Body of pancreas (tissue), 4 donors: ENCODE data around the gene RASD1. TPM values are rescaled to one million over a fixed set of nuclear protein-coding genes. Genes with fewer than 3 reads are reported as not detected.

Source experiments
- ATAC-seq: fragments of 150-250 bp; one replicate; pipeline ENCODE4 v1.9.1; 2016
- DNase-seq, 4 donors: peaks; one replicate each; pipeline ENCODE4 v3.0.0-alpha.2; 2019
- H3K27ac ChIP-seq, 4 donors: fragments of 200-600 bp; sonication (generic); 1 replicate in 3 of 4; 2 replicates in 1 of 4; pipeline versions ENCODE4 v1.5.1 to v1.6.1; 2016 to 2019; ENCODE audit warnings: mild to moderate bottlenecking in 1 of 4, mixed read lengths in 1 of 4, moderate library complexity in 1 of 4
- H3K27me3 ChIP-seq, 2 donors: fragments of 200-600 bp; sonication (generic); one replicate each; pipeline ENCODE4 v1.6.0; 2016; ENCODE audit warnings: mild to moderate bottlenecking in 1 of 2
- H3K36me3 ChIP-seq, 2 donors: fragments of 200-600 bp; sonication (generic); replicated peaks in 1 of 2; 2 replicates each; pipeline ENCODE4 v1.5.1; 2016; ENCODE audit warnings: low read depth in 2 of 2; ENCODE audit not compliant: insufficient read depth in 1 of 2
- H3K4me1 ChIP-seq: fragments of 200-600 bp; sonication (generic); one replicate; pipeline ENCODE4 v1.6.0; 2016
- H3K4me3 ChIP-seq, 2 donors: fragments of 200-600 bp; sonication (generic); 1 replicate in 1 of 2; 2 replicates in 1 of 2; pipeline ENCODE4 v1.5.1; 2016 to 2019
- H3K9me3 ChIP-seq, 3 donors: fragments of 200-600 bp; sonication (generic); 1 replicate in 2 of 3; 2 replicates in 1 of 3; pipeline ENCODE4 v1.5.1; 2016
- CTCF ChIP-seq, 7 experiments: fragments of 450-650 bp in 4 of 7; fragments of 200-600 bp in 3 of 7; sonication (generic) in 3 of 7; IDR thresholded peaks; one replicate each; pipeline ENCODE4 v1.5.1; 2016 to 2019; ENCODE audit warnings: antibody characterized with exemption in 7 of 7
- POLR2A ChIP-seq, 3 donors: fragments of 450-650 bp; IDR thresholded peaks; one replicate each; pipeline ENCODE4 v1.6.1; 2016; ENCODE audit warnings: antibody characterized with exemption in 3 of 3, mild to moderate bottlenecking in 2 of 3
- WGBS, 2 donors: methylation state at CpG; one replicate each; pipeline ENCODE4 v1.1.5; 2017; 5-methylcytosine and 5-hydroxymethylcytosine counted together
- intact Hi-C: fragments of 100-400 bp; cut with DNase I; formaldehyde crosslinking; loops from one replicate; pipeline ENCODE4 v1.15.1; 2023
- total RNA-seq, 2 donors: library from RNA; depleted of rRNA; stranded (reverse); fragments of >200 nt; gene quantifications; one replicate each; pipeline ENCODE4 v1.1.0, GENCODE V29; 2016

RASD1 gene
- total RNA-seq, 2 donors from 2014 or later, result 17.6 to 58.0 TPM

GRCh38 chr17:17454276-17454675 lies 41.9 kb downstream of the RASD1 start:
- 40 to 57% methylated on average over 1 of the region's 1 CpG for WGBS, 2 donors
- Histone ChIP-seq H3K9me3 (no peaks in the 10 kb centered on the region), H3K4me3 (no peak overlapping the region), H3K4me1 (no peaks in the 10 kb centered on the region), H3K36me3 (no peaks in the 10 kb centered on the region), H3K27ac (no peak overlapping the region), H3K27me3 (no peaks in the 10 kb centered on the region)
- DNase-seq, result no peak
- intact Hi-C loops, result no loop called here
- no peak for ATAC-seq
- TF ChIP-seq POLR2A (IDR thresholded peaks at IDR 0.05) (no peak), CTCF (IDR thresholded peaks at IDR 0.05) (no peak)

- H3K4me3 ChIP-seq, result no peak overlapping the region
- H3K9me3 ChIP-seq, result no peaks in the 10 kb centered on the region
- WGBS, 2 donors, result 70 to 71% methylated on average over 8 to 9 of the region's 9 CpGs
- intact Hi-C loops, result no loop called here
- DNase-seq (no peak), ATAC-seq (no peak)
- TF ChIP-seq CTCF (IDR thresholded peaks at IDR 0.05) (no peak), POLR2A (IDR thresholded peaks at IDR 0.05) (no peak)
- no peaks in the 10 kb centered on the region for H3K36me3 ChIP-seq
- H3K4me1 ChIP-seq, result no peaks in the 10 kb centered on the region
- no peak overlapping the region for H3K27ac ChIP-seq
- no peaks in the 10 kb centered on the region for H3K27me3 ChIP-seq
Observed at GRCh38 chr17:17453088-17453487, 43.1 kb downstream of the RASD1 start.

- Histone ChIP-seq H3K4me3 (no peak overlapping the region), H3K4me1 (peaks cover 13% of the 10 kb centered on the region), H3K27me3 (no peaks in the 10 kb centered on the region), H3K36me3 (no peaks in the 10 kb centered on the region), H3K9me3 (no peaks in the 10 kb centered on the region), H3K27ac (no peak overlapping the region)
- 77 to 83% methylated on average over 3 to 4 of the region's 4 CpGs for WGBS, 2 donors
- DNase-seq, result no peak
- ATAC-seq, result no peak
- intact Hi-C loops, result no loop called here
- TF ChIP-seq POLR2A (IDR thresholded peaks at IDR 0.05) (no peak), CTCF (IDR thresholded peaks at IDR 0.05) (no peak)
Observed at GRCh38 chr17:17448723-17449122, 47.5 kb downstream of the RASD1 start.

- H3K27ac ChIP-seq, result no peak overlapping the region
Observed at GRCh38 chr17:17448076-17448475, 48.1 kb downstream of the RASD1 start.

More at GRCh38 chr17:17448076-17448475, 48.1 kb downstream of the RASD1 start:
- no peaks in the 10 kb centered on the region for H3K36me3 ChIP-seq
- intact Hi-C loops, result no loop called here
- no peak for DNase-seq
- WGBS, 2 donors, result 67 to 73% methylated on average over 5 of the region's 5 CpGs
- H3K4me1 ChIP-seq, result peaks cover 13% of the 10 kb centered on the region
- H3K27me3 ChIP-seq, result no peaks in the 10 kb centered on the region
- H3K9me3 ChIP-seq, result no peaks in the 10 kb centered on the region
- TF ChIP-seq CTCF (IDR thresholded peaks at IDR 0.05) (no peak), POLR2A (IDR thresholded peaks at IDR 0.05) (no peak)
- no peak overlapping the region for H3K4me3 ChIP-seq
- no peak for ATAC-seq
